Erythroblast (primary cell): ENCODE measurements around the gene C1orf167.

ENCODE experiments used
- GATA1 ChIP-seq: IDR thresholded peaks from 2 replicates; pipeline ENCODE4 v1.6.1; 2011; ENCODE audit warnings: low read depth, mild to moderate bottlenecking, control low read depth, low read length, moderate library complexity
- POLR2A ChIP-seq: IDR thresholded peaks from 2 replicates; pipeline ENCODE4 v1.6.1; 2011; ENCODE audit warnings: mild to moderate bottlenecking, low read length

DNA sequence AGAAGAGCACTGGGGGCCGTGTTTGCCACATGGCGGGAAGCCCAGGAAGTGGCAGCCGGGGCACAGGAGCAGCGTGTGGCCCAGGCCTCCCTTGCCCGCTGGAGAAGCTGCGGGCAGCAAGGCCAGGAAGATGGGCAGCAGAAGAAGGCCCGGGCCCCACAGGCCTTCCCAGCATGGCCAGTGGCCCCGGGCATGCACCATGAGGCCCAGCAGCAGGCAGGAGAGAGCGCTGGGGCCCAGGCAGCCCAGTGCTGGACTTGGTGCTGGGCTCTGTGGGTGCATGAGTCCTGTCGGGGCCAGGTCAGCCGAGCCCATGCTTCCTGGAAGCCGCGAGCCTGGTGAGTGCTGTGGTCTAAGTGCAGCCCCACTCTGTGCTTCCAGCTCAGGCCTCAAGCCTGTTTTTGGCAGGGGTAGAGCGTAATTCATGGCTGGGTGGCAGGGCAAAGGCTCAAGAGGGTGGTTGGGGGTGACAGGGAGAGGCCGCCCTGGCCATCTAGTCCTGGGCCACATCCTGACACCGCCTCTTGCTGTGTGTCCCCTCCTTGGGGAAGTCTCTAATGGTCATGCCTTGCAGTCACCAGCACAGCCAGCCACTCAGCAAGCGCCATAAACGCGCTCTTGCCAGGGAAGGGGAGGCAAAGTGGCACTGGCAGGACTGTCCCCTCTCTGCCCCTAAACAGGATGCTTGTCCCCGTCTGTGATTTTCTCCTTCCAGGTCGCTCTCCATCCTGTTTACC lies 22.4 kb downstream of the C1orf167 start:
- no peak for TF ChIP-seq POLR2A
- no peak for TF ChIP-seq GATA1
